Stimulated activated CD8-positive, alpha-beta memory T cell treated with anti-CD3 and anti-CD28 coated beads, Interleukin-4, amount 100 ng/mL, for 4 hours (primary cell): Measurements from ENCODE around the gene NHLRC1.

Source experiments
- DNase-seq, 2 donors: peaks; one replicate each; pipeline ENCODE4 v3.0.0-alpha.2; 2020; ENCODE audit warnings: low read depth in 2 of 2, low spot score in 1 of 2

Gene NHLRC1

DNA sequence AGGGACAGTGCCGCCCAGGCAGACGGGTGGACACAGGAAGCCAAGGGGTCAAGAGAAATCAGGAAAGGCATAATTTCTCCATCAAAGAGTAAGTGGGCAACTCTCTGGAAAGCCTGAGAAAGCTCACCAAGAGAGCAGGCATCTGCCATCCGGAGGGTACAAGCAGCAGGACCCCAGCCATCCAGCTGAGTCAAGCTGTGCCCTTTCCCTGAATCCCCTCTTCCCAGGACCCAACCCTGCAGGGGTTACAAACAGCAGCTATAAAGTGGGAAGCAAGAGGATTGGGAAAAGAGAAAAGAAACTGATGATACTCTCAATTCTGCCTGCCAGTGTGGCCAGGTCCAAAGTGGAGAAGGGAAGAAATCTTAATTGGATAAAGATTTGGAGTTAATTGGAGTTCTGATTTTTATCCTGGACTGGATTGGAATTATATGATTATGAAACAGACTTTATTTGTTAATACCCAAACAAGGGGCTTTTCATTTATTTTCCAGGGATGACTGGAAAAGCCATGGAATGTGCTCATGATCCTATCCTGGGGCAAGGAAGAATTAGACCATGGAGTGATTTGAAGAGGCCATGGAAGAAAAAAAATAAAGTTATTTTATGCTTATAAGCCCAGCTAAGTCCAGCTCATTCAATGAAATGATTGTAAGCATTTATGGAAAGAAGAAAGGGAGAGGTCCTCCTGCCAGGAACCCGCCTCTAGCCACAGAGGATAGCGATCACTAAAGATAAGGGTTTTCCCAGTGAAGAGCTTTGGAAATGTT is 34.9 kb downstream of the NHLRC1 start:
- DNase-seq: no peak

DNA sequence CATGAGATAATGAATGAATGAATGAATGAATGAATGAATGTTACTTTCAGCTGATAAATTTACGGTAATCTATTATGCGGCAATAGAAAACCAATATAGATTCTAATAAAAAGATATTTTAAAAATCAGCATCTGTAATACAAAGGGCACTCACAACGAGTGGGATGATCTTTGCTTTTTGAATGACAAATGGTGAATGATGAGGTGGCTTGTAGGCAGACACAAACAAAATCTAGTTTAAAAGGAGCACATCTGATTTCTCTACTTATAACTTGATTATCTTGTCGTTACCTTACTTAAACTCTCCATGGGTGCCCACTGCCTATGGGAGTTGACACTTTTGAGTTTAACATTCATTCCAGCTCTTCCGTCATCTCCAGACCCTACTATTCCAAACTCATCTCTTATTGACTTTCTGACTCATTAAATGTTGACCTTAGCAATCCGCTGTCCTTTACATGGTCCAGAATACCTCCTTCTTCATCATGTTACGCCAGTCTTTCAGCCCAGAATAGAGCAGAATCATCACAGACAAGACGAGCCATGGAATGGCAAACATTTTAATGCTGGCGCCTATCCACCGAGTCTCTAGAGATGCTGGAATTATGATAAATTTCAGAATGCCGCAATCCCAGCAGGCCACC is 41.3 kb downstream of the NHLRC1 start:
- no peak for DNase-seq

DNA sequence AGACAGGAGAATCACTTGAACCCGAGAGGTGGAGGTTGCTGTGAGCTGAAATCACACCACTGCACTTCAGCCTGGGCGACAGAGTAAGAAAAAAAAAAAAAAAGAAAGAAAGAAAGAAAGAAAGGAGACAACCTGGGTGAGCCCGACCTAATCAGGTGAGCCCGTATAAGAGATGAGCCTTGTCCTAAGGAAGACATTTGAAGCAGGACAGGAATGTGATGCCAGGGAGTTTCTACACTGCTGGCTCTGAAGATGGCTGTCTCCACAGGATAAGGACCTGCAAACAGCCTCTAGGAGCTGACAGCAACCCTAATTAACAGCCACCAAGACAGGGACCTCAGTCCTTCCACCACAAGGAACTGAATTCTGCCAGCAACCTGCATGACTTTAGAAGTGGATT is 41.9 kb downstream of the NHLRC1 start:
- no peak for DNase-seq

DNA sequence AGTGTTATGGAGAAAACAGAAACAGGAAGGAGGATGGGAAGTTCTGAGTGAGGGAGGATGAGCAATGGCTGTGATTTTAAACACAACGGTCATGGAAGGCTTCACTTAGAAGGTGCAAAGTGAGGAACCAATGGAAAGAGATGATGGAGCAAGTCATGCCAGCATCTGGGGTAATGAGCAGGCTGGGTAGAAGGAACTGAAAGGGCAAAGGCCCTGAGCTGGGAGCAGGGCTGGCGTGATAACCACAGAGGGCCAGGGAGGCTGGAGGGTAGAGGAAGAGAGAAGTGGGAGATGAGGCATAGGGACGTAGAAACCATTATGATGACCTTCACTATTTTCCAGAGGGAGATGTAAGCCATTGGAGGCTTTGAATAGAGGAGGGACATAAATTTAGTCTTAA is 43.6 kb downstream of the NHLRC1 start:
- DNase-seq: no peak

DNA sequence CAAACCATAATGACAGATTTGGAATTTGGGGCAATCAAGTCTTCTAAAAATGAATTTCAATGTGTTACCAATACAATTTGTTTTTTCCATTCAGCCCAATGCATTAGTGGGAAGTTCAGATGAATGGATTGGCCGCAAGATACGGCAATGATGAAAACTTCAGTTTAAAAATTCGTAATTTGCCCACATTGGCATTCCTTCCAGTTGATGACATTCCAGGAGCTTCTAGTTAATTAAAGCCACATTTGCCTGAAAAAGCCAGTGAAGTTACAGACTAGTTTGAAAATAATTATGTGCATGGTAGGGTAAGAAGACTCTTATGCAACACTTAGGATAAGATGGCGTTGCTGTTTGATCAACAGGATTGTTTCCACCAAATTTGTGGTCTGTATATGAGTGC is 46.2 kb downstream of the NHLRC1 start:
- no peak for DNase-seq

DNA sequence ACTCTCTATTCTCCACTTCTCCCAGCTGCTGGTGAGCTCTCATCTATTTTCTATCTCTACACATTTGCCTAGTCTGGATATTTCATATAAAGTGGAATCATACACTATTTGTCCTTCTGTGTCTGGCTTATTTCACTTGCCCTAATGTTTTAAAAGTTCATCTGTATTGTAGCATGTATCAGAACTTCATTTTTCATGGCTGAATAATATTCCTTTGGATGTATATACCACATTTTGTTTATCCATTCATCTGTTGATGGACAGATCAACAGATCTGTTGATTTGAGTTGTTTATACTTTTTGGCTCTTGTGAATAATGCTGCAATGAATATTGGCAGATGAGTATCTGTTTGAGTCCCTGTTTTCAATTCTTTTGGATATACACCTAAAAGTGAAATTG is 49.6 kb downstream of the NHLRC1 start:
- DNase-seq: no peak

DNA sequence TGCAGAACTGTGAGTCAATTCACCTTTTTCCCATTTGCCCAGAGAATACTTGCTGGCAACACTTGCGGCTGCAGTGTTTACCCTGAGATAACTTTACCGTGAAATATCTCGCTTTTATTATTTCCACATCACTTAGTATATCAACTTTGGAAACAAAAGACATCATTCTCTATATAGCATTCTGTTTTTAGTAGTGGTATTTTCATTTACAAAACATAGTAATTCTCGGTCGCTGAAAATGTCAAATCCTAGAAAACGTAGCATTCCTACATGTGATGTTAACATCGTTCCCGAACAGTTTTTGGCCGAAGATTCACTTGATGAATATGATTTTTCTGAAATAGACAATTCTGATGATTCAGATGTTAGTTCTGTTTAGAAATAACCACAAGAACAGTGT is 52.0 kb downstream of the NHLRC1 start:
- DNase-seq: no peak
